GM12878 (cell line): ENCODE data around the gene SLC43A3. TPM values are rescaled to one million over a fixed set of nuclear protein-coding genes. Genes with fewer than 3 reads are reported as not detected.
"Not testable (repeated sequence)": the region's sequence is repeated elsewhere in the genome, so short reads cannot be mapped to it uniquely, and the experiment has no call there.

ENCODE experiments used
- ATAC-seq: fragments of 200-7000 bp; cut with Tn5 transposase; 3 replicates; pipeline ENCODE4 v1.9.1; 2020; ENCODE audit warnings: mild to moderate bottlenecking, moderate library complexity
- BruUV-seq: library from RNA; stranded (reverse); fragments of 400-500 nt; replicated peaks from 2 replicates; lab custom pipeline; 2021; lab: Mats Ljungman, UMichigan
- CTCF ChIA-PET: fragments of 300-600 bp; sonication (Branson Sonifier 250); formaldehyde crosslinking; extraction: SDS; loops from one replicate; lab custom pipeline; 2021; ENCODE audit warnings: inconsistent platforms; lab: Yijun Ruan, JAX
- POLR2A ChIA-PET: fragments of 350-600 bp; formaldehyde crosslinking; extraction: SDS; loops from one replicate; lab custom pipeline; 2021; ENCODE audit warnings: inconsistent platforms; lab: Charles Lee
- RAD21 ChIA-PET: fragments of 300-600 bp; sonication (Branson Sonifier 250); formaldehyde crosslinking; loops from one replicate; lab custom pipeline; 2023; ENCODE audit warnings: antibody characterized with exemption; ENCODE audit not compliant: unreplicated experiment; lab: Charles Lee
- SMC1A ChIA-PET: fragments of 300-600 bp; sonication (Branson Sonifier 250); formaldehyde crosslinking; loops from one replicate; lab custom pipeline; 2023; ENCODE audit not compliant: unreplicated experiment, uncharacterized antibody; lab: Charles Lee
- DNase-seq: peaks from one replicate; pipeline ENCODE4 v3.0.0-alpha.2; 2011; ENCODE audit warnings: low read depth, low spot score
- FAIRE-seq: peaks from 3 replicates; lab custom pipeline; 2011; peaks lifted over from hg19 to GRCh38; lab: Jason Lieb, UNC
- H2AFZ ChIP-seq: 2 replicates; pipeline ENCODE4 v1.6.0; 2011; ENCODE audit warnings: low read depth, low read length, control low read depth; ENCODE audit not compliant: control insufficient read depth
- H3K27ac ChIP-seq: 2 replicates; pipeline ENCODE4 v1.5.1; 2011; ENCODE audit warnings: control low read depth; ENCODE audit not compliant: control insufficient read depth, insufficient read depth
- H3K27me3 ChIP-seq, 2 experiments: replicated peaks in 1 of 2; 2 replicates each; pipeline versions ENCODE4 v1.6.0 to v1.6.1; 2011; ENCODE audit warnings: low read length in 1 of 2; ENCODE audit not compliant: control insufficient read depth in 2 of 2, insufficient read depth in 2 of 2
- H3K36me3 ChIP-seq, 2 experiments: 2 replicates each; pipeline ENCODE4 v1.5.1; 2011; ENCODE audit warnings: low read length in 1 of 2; ENCODE audit not compliant: control insufficient read depth in 2 of 2, insufficient read depth in 2 of 2
- H3K4me1 ChIP-seq: 2 replicates; pipeline ENCODE4 v1.6.1; 2011; ENCODE audit warnings: mild to moderate bottlenecking, low read length, moderate library complexity, mixed read lengths; ENCODE audit not compliant: control insufficient read depth, insufficient read depth
- H3K4me2 ChIP-seq: 2 replicates; pipeline ENCODE4 v1.6.0; 2011; ENCODE audit warnings: control low read depth; ENCODE audit not compliant: control insufficient read depth, insufficient read depth
- H3K4me3 ChIP-seq: fragments of 200-600 bp; sonication (generic); 2 replicates; pipeline ENCODE4 v1.5.1; 2016
- H3K79me2 ChIP-seq: 2 replicates; pipeline ENCODE4 v1.6.0; 2011; ENCODE audit warnings: low read length; ENCODE audit not compliant: control insufficient read depth, insufficient read depth
- H3K9ac ChIP-seq: 2 replicates; pipeline ENCODE4 v1.8.0; 2011; ENCODE audit warnings: low read length, control low read depth, mixed read lengths; ENCODE audit not compliant: control insufficient read depth, insufficient read depth
- H3K9me3 ChIP-seq: replicated peaks from 3 replicates; pipeline ENCODE4 v1.5.1; 2011; ENCODE audit warnings: mild to moderate bottlenecking, low read length; ENCODE audit not compliant: control insufficient read depth, insufficient read depth
- H4K20me1 ChIP-seq: 2 replicates; pipeline ENCODE4 v1.6.0; 2011; ENCODE audit not compliant: control insufficient read depth, insufficient read depth
- CUX1 ChIP-seq: IDR thresholded peaks from 2 replicates; pipeline ENCODE4 v1.6.1; 2012; ENCODE audit warnings: improper control_type of control experiment, low read depth, low read length; ENCODE audit not compliant: insufficient replicate concordance
- WGBS: methylation state at CpG from one replicate; pipeline ENCODE4 v1.1.6; 2016; ENCODE audit warnings: low lambda C conversion rate; ENCODE audit not compliant: insufficient replicate concordance, insufficient coverage; ENCODE audit errors: missing lambda C conversion rate; 5-methylcytosine and 5-hydroxymethylcytosine counted together
- in situ Hi-C: fragments of 300-500 bp; cut with MboI; formaldehyde crosslinking; loops from 9 replicates; pipeline ENCODE4 v1.14.3; 2018; ENCODE audit warnings: mixed read lengths
- intact Hi-C: fragments of 100-400 bp; cut with micrococcal nuclease; formaldehyde crosslinking; loops from one replicate; pipeline ENCODE4 v1.14.2; 2022; ENCODE audit not compliant: unreplicated experiment
- polyA plus RNA-seq, 11 experiments: library from polyadenylated mRNA; depleted of rRNA in 4 of 11; unstranded in 6 of 11; stranded (reverse) in 5 of 11; fragments of >200 nt; fragmentation: Nextera tagmentation in 4 of 11; fragmentation: Illumina TruSeq in 1 of 11; extraction: Ambion mirVana in 4 of 11; extraction: Trizol in 1 of 11; gene quantifications; 1 replicate in 1 of 11; 2 replicates in 10 of 11; pipeline versions ENCODE4 v1.2.1 to v1.2.3, GENCODE V29; 2011 to 2016; ENCODE audit warnings: inconsistent platforms in 2 of 11, missing spikeins in 2 of 11, low read depth in 1 of 11
- total RNA-seq, 4 experiments: library from RNA; depleted of rRNA in 3 of 4; stranded (reverse); fragments of >200 nt in 3 of 4; fragmentation: Illumina TruSeq in 1 of 4; extraction: Trizol in 1 of 4; gene quantifications; 2 replicates each; pipeline versions ENCODE4 v1.2.1 to v1.2.3, GENCODE V29; 2013 to 2021

The SLC43A3 gene
- total and polyA plus RNA-seq, 10 of the 15 experiments (the other 5 are each of a cell fraction or from before 2014, with no cell fraction given), result 37.5 to 237 (median 132) TPM

- no peak for TF ChIP-seq CUX1
Observed at GRCh38 chr11:57446055-57446454, 19.1 kb upstream of the SLC43A3 start (continued).

DNA sequence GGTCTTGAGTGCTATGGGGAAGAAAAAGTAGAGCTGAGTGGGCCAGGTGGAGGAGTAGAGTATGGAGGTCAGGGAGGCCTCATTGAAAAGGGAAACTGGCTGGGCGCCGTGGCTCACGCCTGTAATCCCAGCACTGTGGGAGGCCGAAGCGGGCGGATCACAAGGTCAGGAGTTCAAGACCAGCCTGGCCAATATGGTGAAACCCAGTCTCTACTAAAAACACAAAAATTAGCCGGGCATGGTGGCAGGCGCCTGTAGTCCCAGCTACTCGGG is 18.1 kb upstream of the SLC43A3 start:
- DNase-seq, H3K4me3 ChIP-seq, H2AFZ ChIP-seq, H3K27me3 ChIP-seq, POLR2A ChIA-PET, in situ Hi-C loops, H3K79me2 ChIP-seq, intact Hi-C loops, H3K36me3 ChIP-seq, H3K9me3 ChIP-seq, H3K4me1 ChIP-seq, FAIRE-seq, BruUV-seq, H3K9ac ChIP-seq, H3K4me2 ChIP-seq, H4K20me1 ChIP-seq, ATAC-seq, H3K27ac ChIP-seq: not testable (repeated sequence)
- ChIA-PET CTCF (interaction anchor here (8.0 kb wide), 1 partner anchor 12 kb away, joined by 38 read pairs; no protein-coding TSS in a partner anchor), SMC1A (interaction anchor here (1.1 kb wide), 1 partner anchor 82 kb away, joined by 3 read pairs; no protein-coding TSS in a partner anchor), RAD21 (interaction anchor here (1.1 kb wide), 1 partner anchor 48 kb away, joined by 3 read pairs; no protein-coding TSS in a partner anchor)
- WGBS, result 61% methylated on average over 9 of the region's 9 CpGs
